HCT116 (cell line): Measurements from ENCODE around the gene ADAT3. TPM values are rescaled to one million over a fixed set of nuclear protein-coding genes. Genes with fewer than 3 reads are reported as not detected.
"Not testable (repeated sequence)": the region's sequence is repeated elsewhere in the genome, so short reads cannot be mapped to it uniquely, and the experiment has no call there.

ENCODE experiments used
- ATAC-seq: fragments of 200-7000 bp; cut with Tn5 transposase; 2 replicates; pipeline ENCODE4 v1.9.1; 2020; ENCODE audit warnings: mild to moderate bottlenecking, moderate library complexity
- BruUV-seq: library from RNA; stranded (reverse); fragments of 400-500 nt; replicated peaks from 2 replicates; lab custom pipeline; 2021; lab: Mats Ljungman, UMichigan
- CTCF ChIA-PET: fragments of 300-600 bp; sonication (Branson Sonifier 250); formaldehyde crosslinking; loops from one replicate; lab custom pipeline; 2021; ENCODE audit warnings: antibody characterized with exemption; lab: Charles Lee
- POLR2A ChIA-PET: fragments of 300-600, 350-600 bp; sonication (Branson Sonifier 250); formaldehyde crosslinking; loops from one replicate; lab custom pipeline; 2021; ENCODE audit warnings: antibody characterized with exemption; lab: Charles Lee
- RAD21 ChIA-PET, 2 experiments: fragments of 300-600 bp; sonication (Branson Sonifier 250); formaldehyde crosslinking; loops; one replicate each; lab custom pipeline; 2023; ENCODE audit warnings: low total read pairs in 2 of 2; ENCODE audit not compliant: uncharacterized antibody in 2 of 2, unreplicated experiment in 2 of 2, low non-redundant PET in 1 of 2; lab: Charles Lee
- DNase-seq: peaks from one replicate; pipeline ENCODE4 v3.0.0-alpha.2; 2010; ENCODE audit warnings: low read depth, low spot score
- H2AFZ ChIP-seq: fragments of 200-600 bp; shearing (Covaris generic), sonication (generic); 2 replicates; pipeline ENCODE4 v1.6.1; 2017; ENCODE audit warnings: low read depth, mixed run types, mixed read lengths, antibody characterized with exemption, low read length; ENCODE audit not compliant: poor library complexity, severe bottlenecking
- H3K27ac ChIP-seq: 2 replicates; pipeline ENCODE4 v1.5.1; 2012; ENCODE audit warnings: low read depth, low read length
- H3K27me3 ChIP-seq: fragments of 200-600 bp; sonication (generic); 2 replicates; pipeline ENCODE4 v1.6.1; 2016; ENCODE audit warnings: mixed run types, low read length, mixed read lengths; ENCODE audit not compliant: insufficient read depth
- H3K36me3 ChIP-seq, 2 experiments: fragments of 200-500 bp in 1 of 2; fragments of 200-600 bp in 1 of 2; sonication (Bioruptor generic) in 1 of 2; sonication (generic) in 1 of 2; 2 replicates each; pipeline versions ENCODE4 v1.5.1 to v1.6.1; 2014 to 2016; ENCODE audit warnings: low read length in 2 of 2, inconsistent platforms in 1 of 2, mixed read lengths in 1 of 2, mixed run types in 1 of 2; ENCODE audit not compliant: insufficient read depth in 2 of 2, control insufficient read depth in 1 of 2
- H3K4me1 ChIP-seq, 2 experiments: fragments of 200-600 bp in 1 of 2; sonication (generic) in 1 of 2; 2 replicates each; pipeline versions ENCODE4 v1.5.1 to v1.6.1; 2012 to 2017; ENCODE audit warnings: low read length in 2 of 2, inconsistent platforms in 1 of 2, mild to moderate bottlenecking in 1 of 2, mixed read lengths in 1 of 2, mixed run types in 1 of 2, moderate library complexity in 1 of 2; ENCODE audit not compliant: insufficient read depth in 2 of 2, control insufficient read depth in 1 of 2
- H3K4me2 ChIP-seq: fragments of 200-600 bp; sonication (generic); 2 replicates; pipeline ENCODE4 v1.6.1; 2017; ENCODE audit warnings: mixed run types, low read length, mixed read lengths
- H3K4me3 ChIP-seq, 2 experiments: fragments of 200-600 bp in 1 of 2; sonication (generic) in 1 of 2; replicated peaks in 1 of 2; 2 replicates each; pipeline ENCODE4 v1.5.1; 2011 to 2016; ENCODE audit warnings: low read length in 2 of 2, control low read depth in 1 of 2, low read depth in 1 of 2, mild to moderate bottlenecking in 1 of 2, mixed read lengths in 1 of 2, mixed run types in 1 of 2
- H3K79me2 ChIP-seq: fragments of 200-600 bp; sonication (generic); 2 replicates; pipeline ENCODE4 v1.6.1; 2017; ENCODE audit warnings: mild to moderate bottlenecking, mixed run types, low read length, moderate library complexity, mixed read lengths; ENCODE audit not compliant: insufficient read depth
- H3K9ac ChIP-seq: fragments of 200-600 bp; sonication (generic); 2 replicates; pipeline ENCODE4 v1.6.1; 2016; ENCODE audit warnings: low read length, mixed read lengths
- H3K9me2 ChIP-seq: fragments of 200-600 bp; sonication (generic), shearing (Covaris generic); 2 replicates; pipeline ENCODE4 v1.6.1; 2017; ENCODE audit warnings: mixed run types, mild to moderate bottlenecking, moderate library complexity; ENCODE audit not compliant: insufficient read depth
- H3K9me3 ChIP-seq, 2 experiments: fragments of 200-500 bp in 1 of 2; fragments of 200-600 bp in 1 of 2; sonication (Bioruptor generic) in 1 of 2; sonication (generic) in 1 of 2; 2 replicates each; pipeline ENCODE4 v1.6.1; 2014 to 2017; ENCODE audit warnings: low read length in 2 of 2, mixed read lengths in 2 of 2, inconsistent platforms in 1 of 2, low read depth in 1 of 2, mild to moderate bottlenecking in 1 of 2, mixed run types in 1 of 2, moderate library complexity in 1 of 2; ENCODE audit not compliant: control insufficient read depth in 1 of 2, insufficient read depth in 1 of 2
- H4K20me1 ChIP-seq: fragments of 200-600 bp; sonication (generic), shearing (Covaris generic); 2 replicates; pipeline ENCODE4 v1.6.1; 2017; ENCODE audit warnings: mixed run types, mild to moderate bottlenecking, moderate library complexity; ENCODE audit not compliant: insufficient read depth
- ATF3 ChIP-seq: IDR thresholded peaks from 2 replicates; pipeline ENCODE4 v1.6.1; 2012
- CTCF ChIP-seq, 3 experiments: fragments of 200-600 bp in 1 of 3; sonication (generic) in 1 of 3; IDR thresholded peaks in 2 of 3; conservative IDR thresholded peaks in 1 of 3; 2 replicates each; pipeline ENCODE4 v1.5.1; 2012 to 2017; ENCODE audit warnings: low read depth in 2 of 3, low read length in 2 of 3, antibody characterized with exemption in 1 of 3, borderline replicate concordance in 1 of 3, control low read depth in 1 of 3, mild to moderate bottlenecking in 1 of 3, mixed read lengths in 1 of 3, mixed run types in 1 of 3, moderate library complexity in 1 of 3; ENCODE audit not compliant: insufficient read depth in 1 of 3
- EGR1 ChIP-seq: IDR thresholded peaks from 2 replicates; pipeline ENCODE4 v1.6.1; 2012; ENCODE audit warnings: low read depth
- EZH2 ChIP-seq: fragments of 200-600 bp; sonication (generic); IDR thresholded peaks from 2 replicates; pipeline ENCODE4 v1.6.1; 2017; ENCODE audit warnings: antibody characterized with exemption, mixed run types
- JUND ChIP-seq: IDR thresholded peaks from 2 replicates; pipeline ENCODE4 v1.6.1; 2012
- MAX ChIP-seq: IDR thresholded peaks from 2 replicates; pipeline ENCODE4 v1.6.1; 2012
- POLR2A ChIP-seq: IDR thresholded peaks from 2 replicates; pipeline ENCODE4 v1.7.0; 2011; ENCODE audit warnings: borderline replicate concordance; ENCODE audit not compliant: insufficient read depth, insufficient read length; ENCODE audit errors: extremely low read depth
- RAD21 ChIP-seq: IDR thresholded peaks from 2 replicates; pipeline ENCODE4 v1.6.1; 2012; ENCODE audit warnings: low read depth, mild to moderate bottlenecking
- SIN3A ChIP-seq: IDR thresholded peaks from 2 replicates; pipeline ENCODE4 v1.6.1; 2012; ENCODE audit warnings: low read depth
- SP1 ChIP-seq: IDR thresholded peaks from 2 replicates; pipeline ENCODE4 v1.6.1; 2012; ENCODE audit warnings: low read depth
- TCF7L2 ChIP-seq: IDR thresholded peaks from 2 replicates; pipeline ENCODE4 v1.7.0; 2011; ENCODE audit warnings: borderline replicate concordance, inconsistent platforms; ENCODE audit not compliant: insufficient read depth, insufficient read length; ENCODE audit errors: extremely low read depth
- YY1 ChIP-seq: IDR thresholded peaks from 2 replicates; pipeline ENCODE4 v1.6.1; 2011; ENCODE audit warnings: low read length, low read depth, moderate library complexity, mild to moderate bottlenecking; ENCODE audit not compliant: insufficient replicate concordance; ENCODE audit errors: extremely low read depth
- ZNF274 ChIP-seq: fragments of 200-500 bp; sonication (Bioruptor generic); IDR thresholded peaks from 2 replicates; pipeline ENCODE4 v1.6.1; 2014; ENCODE audit warnings: mild to moderate bottlenecking, low read depth, low read length, inconsistent platforms
- intact Hi-C: fragments of 100-400 bp; cut with micrococcal nuclease; formaldehyde crosslinking; loops from 2 replicates; pipeline ENCODE4 v1.10.0; 2022
- total RNA-seq: library from RNA; stranded (reverse); gene quantifications from one replicate; pipeline ENCODE4 v1.2.1, GENCODE V29; 2021; ENCODE audit not compliant: unreplicated experiment

Gene ADAT3
- total RNA-seq, 1 experiment from 2014 or later: 15.9 TPM

GRCh38 chr19:1874554-1875185, 30.5 kb upstream of the ADAT3 start:
- Histone ChIP-seq H4K20me1 (peaks cover 11% of the 10 kb centered on the region; the same call in 1 of the 2 replicates), H3K9ac (peak overlapping the region; percentile 95), H3K36me3 (peaks cover 3 to 13% of the 10 kb centered on the region in 2 experiments; a peak in 2 of 4 replicates), H3K4me1 (peaks cover 12 to 20% of the 10 kb centered on the region in 2 experiments)
- ATAC-seq: no peak
- TF ChIP-seq MAX (no peak), JUND (no peak), YY1 (no peak), ZNF274 (no peak), EZH2 (no peak), SIN3A (no peak), EGR1 (no peak), RAD21 (no peak), SP1 (no peak), TCF7L2 (no peak), POLR2A (no peak), CTCF (IDR thresholded peaks at IDR 0.05 in 2 of 3, conservative IDR thresholded peaks at IDR 0.05 in 1 of 3; ENCODE audit: borderline replicate concordance in 1 of 3, insufficient read depth in 1 of 3, low read depth in 2 of 3, low read length in 2 of 3) (no peak), ATF3 (no peak)
- TF ChIP-seq, all 23 proteins: peak for 0
- peaks cover 49% of the 10 kb centered on the region for H3K79me2 ChIP-seq
- DNase-seq: no peak
- CTCF ChIA-PET: interaction anchor here (0.6 to 3.3 kb wide), 3 partner anchors 10 to 773 kb away, joined by 3 to 12 read pairs (median 4); no protein-coding TSS in a partner anchor
- peak overlapping the region; percentile 98 for H3K4me2 ChIP-seq
- peak overlapping the region; percentile 95 for H3K27ac ChIP-seq
- H3K9me2 ChIP-seq: no peaks in the 10 kb centered on the region
- H3K4me3 ChIP-seq: peak overlapping the region; percentile 76 to 95
- POLR2A ChIA-PET: interaction anchor here (0.7 to 1.1 kb wide), 3 partner anchors 10 to 195 kb away, joined by 3 to 5 read pairs (median 4); no protein-coding TSS in a partner anchor
- H3K9me3 ChIP-seq: no peaks in the 10 kb centered on the region
- no TSS peak for BruUV-seq
- H2AFZ ChIP-seq: no peak overlapping the region
- RAD21 ChIA-PET: no interaction called here
- intact Hi-C loops: no loop called here
- H3K27me3 ChIP-seq: no peaks in the 10 kb centered on the region

- BruUV-seq, H3K27me3 ChIP-seq, H3K9me2 ChIP-seq, H2AFZ ChIP-seq, ATAC-seq, RAD21 ChIA-PET, DNase-seq, intact Hi-C loops, H3K9me3 ChIP-seq: not testable (repeated sequence)
- ChIA-PET CTCF (interaction anchor here (0.6 to 3.3 kb wide), 3 partner anchors 11 to 773 kb away, joined by 3 to 12 read pairs (median 4); no protein-coding TSS in a partner anchor), POLR2A (interaction anchor here (1.1 kb wide), 1 partner anchor 11 kb away, joined by 5 read pairs; no protein-coding TSS in a partner anchor)
- H3K79me2 ChIP-seq: peaks cover 50% of the 10 kb centered on the region
- peaks cover 3 to 13% of the 10 kb centered on the region in 2 experiments; a peak in 2 of 4 replicates for H3K36me3 ChIP-seq
- peak overlapping the region; percentile 76 to 95 for H3K4me3 ChIP-seq
- H3K4me1 ChIP-seq: peaks cover 12 to 20% of the 10 kb centered on the region in 2 experiments
- peak overlapping the region; percentile 95 for H3K9ac ChIP-seq
- H3K4me2 ChIP-seq: peak overlapping the region; percentile 98
- peaks cover 11% of the 10 kb centered on the region; the same call in 1 of the 2 replicates for H4K20me1 ChIP-seq
- peak overlapping the region; percentile 95 for H3K27ac ChIP-seq
These were observed 29.9 kb upstream of the ADAT3 start for GRCh38 chr19:1875265-1875645.
